HG03060 (cell line): ENCODE measurements around the gene GPRIN2.
"Not testable (repeated sequence)": the region's sequence is repeated elsewhere in the genome, so short reads cannot be mapped to it uniquely, and the experiment has no call there.

ENCODE experiments used
- ATAC-seq: cut with Tn5 transposase; IDR thresholded peaks from one replicate; pipeline ENCODE4 v1.9.1; 2021; ENCODE audit warnings: low read depth, moderate number of reproducible peaks; ENCODE audit not compliant: unreplicated experiment

GPRIN2 gene

GRCh38 chr10:46556515-46557318 is at the start of gene GPRIN2:
Gene GPRIN2 (minus strand): TSS chr10:46556658. CDS start chr10:46550736, 5,922 bp downstream.
- no peak for ATAC-seq

- not testable (repeated sequence) for ATAC-seq
These were observed 44.1 kb upstream of the GPRIN2 start for GRCh38 chr10:46600516-46600915.

DNA sequence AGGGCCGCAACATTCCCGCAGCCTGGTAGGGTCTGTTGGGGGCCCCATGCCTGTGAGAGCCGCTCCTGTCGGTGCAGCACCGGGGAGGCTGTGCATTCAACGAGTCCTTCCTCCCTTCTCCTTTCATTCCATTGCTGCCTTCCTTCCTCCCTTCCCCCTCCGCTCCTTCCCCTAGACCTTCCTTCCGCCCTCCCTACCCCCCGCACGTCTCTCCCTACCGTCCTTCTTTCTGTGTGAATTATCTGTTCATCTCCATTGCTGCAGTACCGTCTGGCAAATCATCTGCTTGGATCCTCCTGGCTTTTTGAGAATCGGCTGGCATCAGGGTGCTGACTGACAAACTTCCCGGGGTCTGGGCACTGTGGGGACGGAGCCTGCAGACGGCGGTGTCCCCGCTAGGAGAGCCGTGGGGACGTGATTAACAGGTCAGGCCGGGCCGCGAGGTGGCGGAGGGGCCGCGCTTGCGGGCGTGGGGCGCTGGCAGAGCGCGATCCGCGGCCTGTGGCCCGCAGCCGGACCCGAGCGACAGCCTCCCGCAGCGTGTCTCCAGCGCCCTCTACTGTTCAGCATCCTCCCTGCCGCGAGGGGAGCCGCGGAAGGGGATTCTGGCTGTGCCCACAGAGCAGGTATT is 41.3 kb upstream of the GPRIN2 start:
- ATAC-seq: not testable (repeated sequence)

DNA sequence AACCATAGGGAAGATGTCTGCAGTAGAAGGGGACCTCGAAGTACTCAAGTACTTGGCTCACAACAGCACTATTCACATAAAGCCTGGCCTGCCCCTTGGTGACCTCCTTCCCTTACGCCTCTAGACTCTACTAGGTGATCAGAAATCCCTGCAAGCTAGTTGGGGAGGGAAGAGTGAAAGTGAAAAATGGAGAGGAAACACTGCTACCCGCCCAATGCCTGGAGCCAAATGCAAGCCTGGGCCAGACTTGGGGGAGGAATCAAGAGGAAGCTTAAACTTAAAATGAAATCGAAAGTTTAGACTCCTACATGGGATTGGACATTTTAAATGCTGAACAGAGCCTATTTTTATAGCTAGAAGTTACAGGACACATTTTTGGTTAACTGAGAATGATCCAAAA is 40.1 kb upstream of the GPRIN2 start:
- ATAC-seq: not testable (repeated sequence)

DNA sequence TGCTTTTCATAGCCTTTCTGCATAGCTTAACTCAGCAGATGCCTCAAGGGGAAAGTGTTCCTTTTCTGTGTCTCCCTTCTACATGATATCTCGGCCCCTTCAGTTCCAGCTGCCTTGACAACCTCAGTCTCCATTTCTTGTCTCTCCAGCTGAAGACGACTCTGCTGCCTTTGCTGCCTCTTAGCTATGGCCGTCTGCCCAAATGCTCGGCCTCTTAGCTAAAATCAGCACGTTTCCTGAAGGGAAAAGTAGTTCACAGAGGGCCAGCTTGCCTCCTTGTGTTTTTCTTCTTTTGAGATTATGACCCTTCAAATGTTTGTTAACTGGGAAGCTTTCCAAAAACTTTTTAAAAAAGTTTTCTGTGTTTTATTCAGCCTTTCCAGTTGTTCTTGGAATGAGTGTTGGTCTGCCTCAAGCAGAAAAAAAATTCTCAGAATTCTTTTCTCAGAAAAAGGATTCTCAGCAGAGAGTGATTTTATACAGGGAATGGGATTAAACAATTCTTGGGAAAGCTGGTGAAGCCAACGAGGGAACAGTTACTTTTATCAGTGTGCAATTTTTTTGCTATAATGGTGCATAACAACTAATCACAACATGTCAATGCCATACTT is 38.1 kb upstream of the GPRIN2 start:
- ATAC-seq: not testable (repeated sequence)

- ATAC-seq: not testable (repeated sequence)
These were observed 36.8 kb upstream of the GPRIN2 start for GRCh38 chr10:46593307-46593706.

DNA sequence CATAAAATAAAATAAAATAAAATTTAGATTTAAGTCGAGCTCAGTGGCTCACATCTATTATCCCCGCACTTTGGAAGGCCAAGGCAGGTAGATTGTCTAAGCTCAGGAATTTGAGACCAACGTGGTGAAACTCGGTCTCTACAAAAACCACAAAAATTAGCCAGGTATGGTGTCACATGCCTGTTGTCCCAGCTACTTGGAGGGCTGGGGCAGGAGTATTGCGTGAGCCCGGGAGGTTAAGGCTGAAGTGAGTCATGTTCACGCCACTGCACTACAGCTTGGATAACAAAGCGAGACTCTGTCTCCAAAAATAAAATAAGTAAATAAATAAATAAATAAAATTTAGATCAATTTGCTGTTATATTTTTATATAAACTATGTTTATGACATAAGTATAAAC is 34.6 kb upstream of the GPRIN2 start:
- not testable (repeated sequence) for ATAC-seq

DNA sequence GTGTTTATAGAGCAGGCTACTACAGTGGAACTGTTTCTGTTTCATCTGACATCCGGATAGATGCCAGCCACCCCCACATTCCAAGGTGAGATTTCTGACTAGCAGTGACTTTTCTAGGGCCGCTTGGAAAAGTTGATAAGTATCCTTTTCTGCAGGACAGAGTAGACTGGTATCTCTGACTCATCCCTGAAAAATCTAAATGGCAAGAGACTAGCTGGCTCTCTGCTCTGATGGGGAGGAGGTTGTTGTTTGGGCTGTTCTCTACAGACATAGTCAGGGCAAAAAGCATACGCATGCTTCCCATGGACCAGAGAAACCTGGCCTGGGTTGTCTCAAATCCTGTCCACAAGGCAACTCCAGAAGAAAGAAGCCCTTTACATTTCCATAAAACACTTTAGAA is 33.1 kb upstream of the GPRIN2 start:
- not testable (repeated sequence) for ATAC-seq

DNA sequence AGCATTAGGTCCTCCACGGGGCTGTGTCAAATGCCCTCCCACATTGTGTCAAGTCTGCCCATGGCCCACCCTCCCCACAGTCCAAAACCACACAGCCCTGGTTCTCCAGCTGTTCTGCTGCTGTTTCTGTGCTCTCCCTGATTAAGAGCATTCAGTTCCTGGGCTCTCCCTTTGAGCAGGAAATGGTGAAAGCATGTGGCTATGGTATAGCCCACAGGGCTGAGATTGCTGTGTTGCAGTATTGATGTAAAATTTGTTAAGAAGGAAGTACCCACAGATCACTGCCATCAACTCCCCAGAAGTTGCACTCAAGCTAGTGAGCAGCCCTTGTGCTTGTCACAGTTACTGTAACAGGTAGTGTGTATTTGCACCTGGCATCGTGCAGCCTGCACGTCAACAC is 31.8 kb upstream of the GPRIN2 start:
- ATAC-seq: not testable (repeated sequence)

DNA sequence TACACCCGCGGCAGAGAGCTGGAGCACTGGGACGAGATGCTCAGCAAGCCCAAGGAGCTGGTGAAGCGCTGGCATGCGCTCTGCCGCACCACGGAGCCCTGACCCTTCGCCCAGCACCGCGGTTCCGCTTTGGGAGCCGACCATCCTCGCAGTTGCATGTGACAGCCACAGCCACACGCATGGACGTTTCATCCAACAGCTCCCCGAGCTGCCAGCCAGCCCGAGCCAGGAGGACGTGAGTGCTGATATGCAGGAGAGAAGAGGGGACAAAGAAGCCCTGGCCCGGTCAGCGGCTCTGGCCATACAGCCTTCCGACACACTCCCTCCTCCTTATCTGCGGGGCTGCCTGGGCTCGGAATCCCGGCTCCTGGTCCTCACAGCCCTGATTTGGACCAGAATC is 31.1 kb upstream of the GPRIN2 start:
- ATAC-seq: not testable (repeated sequence)

- not testable (repeated sequence) for ATAC-seq
These were observed 28.8 kb upstream of the GPRIN2 start for GRCh38 chr10:46585246-46585645.

DNA sequence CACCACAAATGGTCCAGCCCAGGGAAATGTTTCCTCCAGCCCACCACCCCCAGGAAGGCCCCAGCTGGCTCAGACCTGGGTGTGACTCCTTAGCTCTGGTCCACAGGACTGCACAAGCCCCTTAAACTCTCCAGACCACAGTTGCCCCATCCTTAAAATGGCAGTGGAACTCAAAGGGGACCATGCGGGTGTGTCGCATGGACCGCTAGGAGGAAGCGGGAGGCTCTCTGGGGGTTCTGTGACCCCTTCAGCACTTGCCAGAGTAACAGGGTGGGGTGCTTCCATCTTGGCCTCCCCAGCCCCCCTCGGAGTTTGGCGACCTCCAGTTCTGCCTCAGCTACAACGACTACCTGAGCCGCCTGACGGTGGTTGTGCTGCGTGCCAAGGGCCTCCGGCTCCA is 27.7 kb upstream of the GPRIN2 start:
- ATAC-seq: not testable (repeated sequence)

DNA sequence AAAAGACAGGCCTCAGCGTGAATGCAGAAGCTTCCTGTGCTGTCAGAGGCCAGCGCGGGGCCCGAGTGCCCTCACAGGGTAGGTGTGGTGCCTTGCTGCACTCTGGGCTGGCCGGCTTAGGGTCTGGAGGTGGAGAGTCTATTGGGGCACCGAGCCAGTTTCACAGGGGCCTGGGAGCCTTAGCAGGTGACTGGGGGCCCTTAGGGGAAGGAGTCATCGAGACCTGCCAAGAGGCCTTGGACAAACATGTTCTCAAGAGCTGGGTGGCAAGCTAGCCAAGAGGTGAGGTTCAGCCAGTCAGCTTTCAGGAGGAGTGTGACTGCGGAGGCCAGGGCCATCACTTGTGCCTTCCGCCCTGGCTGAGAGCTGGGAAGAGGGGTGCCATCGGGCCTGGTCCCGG is 26.1 kb upstream of the GPRIN2 start:
- ATAC-seq: not testable (repeated sequence)

DNA sequence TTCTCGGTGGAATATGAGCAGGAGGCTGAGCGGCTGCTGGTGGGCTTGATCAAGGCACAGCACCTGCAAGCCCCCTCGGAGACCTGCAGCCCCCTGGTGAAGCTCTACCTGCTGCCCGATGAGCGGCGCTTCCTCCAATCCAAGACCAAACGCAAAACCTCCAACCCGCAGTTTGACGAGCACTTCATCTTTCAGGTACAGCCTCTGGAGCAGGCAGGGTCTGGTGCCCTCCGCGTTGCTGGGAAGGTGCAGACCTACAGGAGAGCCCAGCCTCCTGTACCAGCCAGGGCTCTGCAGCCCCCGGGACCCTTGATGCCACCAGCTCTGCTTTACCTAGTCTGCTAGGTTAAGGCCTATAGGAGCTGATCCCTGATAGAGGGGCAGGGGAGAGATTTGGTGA is 25.5 kb upstream of the GPRIN2 start:
- ATAC-seq: not testable (repeated sequence)

- ATAC-seq: not testable (repeated sequence)
These were observed 22.9 kb upstream of the GPRIN2 start for GRCh38 chr10:46579378-46579777.

GRCh38 chr10:46578474-46579178 is 22.2 kb upstream of the GPRIN2 start, which contains the start of gene SYT15:
Gene SYT15 (plus strand): TSS chr10:46579128. CDS start chr10:46579169, 41 bp downstream.
- ATAC-seq: not testable (repeated sequence)

GRCh38 chr10:46577624-46578473 is 21.4 kb upstream of the GPRIN2 start:
- ATAC-seq: not testable (repeated sequence)

DNA sequence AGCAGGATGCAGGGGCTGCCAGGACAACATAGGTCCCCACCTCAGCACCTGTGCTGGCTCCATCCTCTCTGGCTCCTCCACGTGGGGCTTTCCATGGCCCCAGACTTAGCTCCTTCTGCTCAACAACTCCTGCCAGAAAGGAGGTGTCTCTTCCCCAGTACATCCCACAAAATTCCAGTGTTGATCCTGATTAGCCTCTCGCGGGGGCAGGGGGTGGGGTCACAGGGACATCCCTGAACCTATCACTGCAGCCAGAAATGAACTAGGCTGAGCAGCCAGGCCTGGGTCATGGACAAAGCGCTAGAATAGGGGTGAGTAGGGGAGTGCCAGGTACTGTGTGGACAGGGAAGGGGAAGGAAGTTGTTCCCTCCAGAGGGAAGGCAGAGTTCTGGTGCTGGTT is 17.4 kb upstream of the GPRIN2 start:
- ATAC-seq: not testable (repeated sequence)

DNA sequence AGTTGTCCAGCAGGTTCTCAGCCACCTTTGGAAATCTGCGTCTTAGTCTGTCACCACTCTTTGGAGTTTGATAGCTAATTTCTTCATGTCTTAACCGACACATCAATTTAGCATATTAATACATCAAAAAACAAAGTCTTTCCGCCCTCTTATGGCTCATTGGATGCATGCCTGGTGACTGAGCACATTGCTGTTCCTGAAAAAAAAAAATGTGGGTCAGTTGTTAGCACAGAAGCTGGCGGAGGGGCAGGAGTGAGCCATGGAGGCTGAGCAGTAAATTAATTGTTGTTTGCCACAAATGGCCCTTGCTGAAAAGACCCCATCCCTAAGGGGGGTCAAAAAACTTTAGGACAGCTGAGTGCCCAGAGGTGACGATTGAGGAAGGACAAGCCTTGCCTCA is 16.9 kb upstream of the GPRIN2 start:
- not testable (repeated sequence) for ATAC-seq

- not testable (repeated sequence) for ATAC-seq
These were observed 16.3 kb upstream of the GPRIN2 start for GRCh38 chr10:46572765-46573164.
